ENCODE results near the gene NDUFS7. TPM values are rescaled to one million over a fixed set of nuclear protein-coding genes. Genes with fewer than 3 reads are reported as not detected.

NDUFS7 gene
- polyA plus RNA-seq, 1 experiment, result 59.6 TPM

DNA sequence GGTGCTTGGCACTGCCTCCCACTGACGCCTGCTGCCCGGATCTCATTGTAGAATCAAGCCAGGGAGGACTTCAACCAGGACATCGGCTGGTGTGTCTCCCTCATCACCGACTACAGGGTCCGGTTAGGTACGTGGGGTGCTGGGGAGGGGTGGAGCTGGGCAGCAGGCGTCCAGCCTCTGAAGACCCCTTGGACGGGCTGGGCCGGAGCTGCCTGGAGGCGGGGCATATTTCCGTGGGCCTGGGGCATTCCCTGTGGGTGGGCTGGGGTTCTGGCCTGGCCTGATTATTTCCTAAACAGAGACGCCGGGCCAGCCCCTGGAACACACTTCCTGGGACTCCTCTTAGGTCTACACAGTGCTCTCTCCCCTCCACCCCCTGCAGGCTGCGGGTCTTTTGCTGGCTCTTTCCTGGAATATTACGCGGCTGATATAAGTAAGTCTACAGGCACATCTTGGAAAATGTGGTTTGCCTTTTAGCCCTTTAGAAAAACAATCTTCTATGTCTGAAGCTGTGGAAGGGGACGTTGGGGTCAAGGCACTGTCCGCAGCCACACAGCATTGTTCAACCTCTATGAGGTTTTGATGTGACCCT lies 14.4 kb upstream of the NDUFS7 start:
- DNase-seq (ENCODE audit: low read depth), result no peak
- Histone ChIP-seq H3K4me3 (ENCODE audit: low read depth, low read length) (no peak overlapping the region), H3K27me3 (ENCODE audit: control insufficient read depth, insufficient read depth, low read length) (no peaks in the 10 kb centered on the region), H3K36me3 (ENCODE audit: control insufficient read depth, insufficient read depth, low read length) (peaks cover 34% of the 10 kb centered on the region)
- POLR2A ChIA-PET, result no interaction called here
- TF ChIP-seq CTCF (IDR thresholded peaks at IDR 0.05; ENCODE audit: insufficient read depth, low read depth, low read length), result no peak
- CTCF ChIA-PET, result no interaction called here

- no peaks in the 10 kb centered on the region for H3K27me3 ChIP-seq (ENCODE audit: control insufficient read depth, insufficient read depth, low read length)
- ChIA-PET POLR2A (no interaction called here), CTCF (interaction anchor here (0.9 to 2.7 kb wide), 3 partner anchors 9 to 91 kb away, joined by 3 to 16 read pairs (median 3); no protein-coding TSS in a partner anchor)
- no peak for DNase-seq (ENCODE audit: low read depth)
- no peak for TF ChIP-seq CTCF (IDR thresholded peaks at IDR 0.05; ENCODE audit: insufficient read depth, low read depth, low read length)
- no peak overlapping the region for H3K4me3 ChIP-seq (ENCODE audit: low read depth, low read length)
- peaks cover 32% of the 10 kb centered on the region for H3K36me3 ChIP-seq (ENCODE audit: control insufficient read depth, insufficient read depth, low read length)
Measured at GRCh38 chr19:1370579-1371361, 12.9 kb upstream of the NDUFS7 start.

DNA sequence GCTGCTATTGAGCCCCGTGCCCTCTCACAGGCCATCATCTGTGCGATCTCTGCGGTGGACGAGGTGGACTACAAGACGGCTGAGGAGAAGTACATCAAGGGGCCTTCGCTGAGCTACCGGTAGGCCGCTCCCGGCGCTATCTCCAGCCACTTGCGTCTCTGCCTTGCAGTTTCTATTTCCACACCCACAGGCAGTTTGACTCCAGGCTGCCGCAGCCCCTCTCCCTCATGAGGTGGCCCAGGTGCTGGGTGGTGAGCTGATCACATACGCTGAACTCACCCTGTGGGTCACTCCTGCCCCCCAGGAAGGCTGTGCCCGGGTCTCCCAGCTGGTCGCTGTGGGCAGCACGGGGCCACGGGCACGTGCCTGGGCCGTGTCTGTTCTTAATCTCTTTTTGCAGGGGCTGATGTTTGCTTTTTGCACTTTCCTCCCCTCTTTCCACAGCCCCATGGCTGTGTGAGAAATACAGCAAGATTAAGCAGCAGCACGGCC lies 10.6 kb upstream of the NDUFS7 start:
- TF ChIP-seq CTCF (IDR thresholded peaks at IDR 0.05; ENCODE audit: insufficient read depth, low read depth, low read length), result no peak
- CTCF ChIA-PET, result interaction anchor here (2.0 to 2.7 kb wide), 3 partner anchors 9 to 93 kb away, joined by 9 to 16 read pairs (median 11); no protein-coding TSS in a partner anchor
- POLR2A ChIA-PET, result no interaction called here

GRCh38 chr19:1373534-1374249 lies 10.0 kb upstream of the NDUFS7 start:
- ChIA-PET POLR2A (no interaction called here), CTCF (interaction anchor here (0.9 to 2.7 kb wide), 4 partner anchors 9 to 94 kb away, joined by 3 to 16 read pairs (median 10); no protein-coding TSS in a partner anchor)
- DNase-seq (ENCODE audit: low read depth), result no peak
- TF ChIP-seq CTCF (IDR thresholded peaks at IDR 0.05; ENCODE audit: insufficient read depth, low read depth, low read length), result no peak
- Histone ChIP-seq H3K4me3 (ENCODE audit: low read depth, low read length) (no peak overlapping the region), H3K27me3 (ENCODE audit: control insufficient read depth, insufficient read depth, low read length) (no peaks in the 10 kb centered on the region), H3K36me3 (ENCODE audit: control insufficient read depth, insufficient read depth, low read length) (peaks cover 26% of the 10 kb centered on the region)

More for the DNA sequence above, 10.6 kb upstream of the NDUFS7 start:
- H3K4me3 ChIP-seq (ENCODE audit: low read depth, low read length), result no peak overlapping the region
- no peak for DNase-seq (ENCODE audit: low read depth)
- peaks cover 29% of the 10 kb centered on the region for H3K36me3 ChIP-seq (ENCODE audit: control insufficient read depth, insufficient read depth, low read length)
- H3K27me3 ChIP-seq (ENCODE audit: control insufficient read depth, insufficient read depth, low read length), result no peaks in the 10 kb centered on the region

DNA sequence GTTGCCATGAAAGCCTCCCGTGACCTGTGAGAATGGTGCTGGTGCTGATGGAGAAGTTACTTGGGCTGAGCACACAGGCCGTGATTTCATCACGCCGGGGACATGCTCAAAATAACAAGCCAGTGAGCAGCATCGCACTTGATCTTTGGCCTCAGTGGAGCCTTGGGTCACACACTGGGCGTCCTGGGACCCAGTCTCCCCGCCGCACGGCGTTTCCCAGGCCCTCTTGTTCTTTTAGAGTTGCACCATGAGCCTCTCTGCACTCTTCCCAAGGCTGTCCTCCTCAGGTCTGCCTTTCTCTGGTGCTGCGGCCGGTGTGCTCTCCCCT lies 9.5 kb upstream of the NDUFS7 start:
- no peak for TF ChIP-seq CTCF (IDR thresholded peaks at IDR 0.05; ENCODE audit: insufficient read depth, low read depth, low read length)
- DNase-seq (ENCODE audit: low read depth), result no peak
- ChIA-PET CTCF (interaction anchor here (0.9 kb wide), 1 partner anchor 58 kb away, joined by 3 read pairs; no protein-coding TSS in a partner anchor), POLR2A (no interaction called here)
- peaks cover 26% of the 10 kb centered on the region for H3K36me3 ChIP-seq (ENCODE audit: control insufficient read depth, insufficient read depth, low read length)
- no peak overlapping the region for H3K4me3 ChIP-seq (ENCODE audit: low read depth, low read length)
- H3K27me3 ChIP-seq (ENCODE audit: control insufficient read depth, insufficient read depth, low read length), result no peaks in the 10 kb centered on the region
